Hematopoietic multipotent progenitor cell treated with erythropoietin and hydrocortisone succinate and interleukin-3 and kit ligand, for 8 days (in vitro differentiated cells): ENCODE results near the gene LRIT2.
"Not testable (repeated sequence)": the region's sequence is repeated elsewhere in the genome, so short reads cannot be mapped to it uniquely, and the experiment has no call there.

Experiments
- DNase-seq: peaks from one replicate; pipeline ENCODE4 v3.0.0-alpha.2; 2015

The LRIT2 gene

DNA sequence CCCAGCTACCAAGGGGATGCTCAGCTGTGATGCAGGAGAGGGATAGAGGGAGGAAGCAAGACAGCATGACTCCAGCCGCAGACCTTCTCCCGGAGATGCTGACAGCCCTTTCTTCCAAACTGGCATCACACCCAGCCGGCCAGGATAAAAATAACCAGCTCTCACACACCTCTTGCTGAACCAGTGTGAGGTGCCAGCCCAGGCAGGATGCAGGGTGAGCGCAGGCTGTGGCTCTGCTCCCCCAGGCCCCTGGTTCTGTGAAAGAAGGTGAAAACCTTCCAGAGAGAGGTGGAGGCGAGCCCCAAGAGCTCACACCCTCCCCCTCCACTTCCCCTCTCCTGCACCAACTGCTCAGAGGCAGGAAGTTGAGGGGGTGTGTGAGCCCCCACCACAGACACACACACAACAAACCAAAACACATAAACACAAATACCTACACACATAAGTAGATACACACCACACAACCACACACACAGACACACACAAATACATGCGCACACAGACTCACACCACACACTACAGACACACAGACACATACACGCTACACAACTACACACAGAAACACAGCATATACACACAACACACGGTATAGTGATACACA is 47.7 kb downstream of the LRIT2 start:
- no peak for DNase-seq

DNA sequence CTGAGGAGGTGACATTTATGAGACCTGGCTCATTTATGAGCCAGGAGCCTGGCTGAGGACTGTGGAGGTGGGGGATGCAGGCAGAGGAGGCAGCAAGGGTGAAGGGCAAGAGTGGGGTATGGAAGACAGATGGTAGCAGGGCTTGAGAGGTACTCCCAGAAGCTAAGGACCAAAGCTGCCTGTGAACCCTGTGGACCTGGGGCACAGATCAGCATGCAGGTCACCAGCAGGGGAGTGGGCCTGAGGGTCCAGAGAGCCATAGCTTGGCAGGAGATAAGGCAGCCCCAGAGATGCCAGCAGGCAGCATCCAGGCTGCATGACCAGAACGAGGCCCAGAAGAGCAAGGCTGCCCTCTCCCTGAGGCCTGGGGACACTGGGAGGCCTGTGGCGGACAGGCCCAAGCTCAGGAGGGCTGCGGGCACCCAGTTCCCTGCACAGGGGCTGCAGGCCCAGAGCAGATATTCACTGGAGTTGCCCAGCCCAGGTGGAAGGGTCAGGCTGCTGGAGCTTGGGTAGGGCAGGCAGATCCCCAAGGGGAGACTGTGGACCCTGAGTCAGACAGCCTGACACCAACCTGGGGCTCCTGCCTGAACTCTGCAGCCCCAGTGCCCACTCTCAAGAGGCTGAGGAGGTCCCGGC is 48.4 kb downstream of the LRIT2 start:
- DNase-seq: no peak

DNA sequence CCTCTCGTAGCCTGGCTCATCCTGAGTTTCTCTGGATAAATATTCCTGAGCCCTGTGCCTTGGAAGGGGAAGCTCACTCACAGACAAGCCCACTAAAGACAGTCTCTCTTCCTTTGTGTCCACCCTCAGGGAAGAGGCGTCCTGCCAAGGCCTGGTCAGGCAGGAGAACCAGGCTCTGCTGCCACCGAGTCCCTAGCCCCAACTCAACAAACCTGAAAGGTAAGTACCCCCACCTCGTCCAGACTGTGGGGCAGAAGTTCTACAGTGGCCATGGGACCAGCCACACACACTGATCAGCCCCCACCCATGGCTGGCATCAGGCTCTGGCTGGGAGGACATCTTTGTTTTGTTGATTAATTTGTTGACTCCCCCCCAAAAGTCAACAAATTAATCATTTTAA is 49.0 kb downstream of the LRIT2 start:
- no peak for DNase-seq

DNA sequence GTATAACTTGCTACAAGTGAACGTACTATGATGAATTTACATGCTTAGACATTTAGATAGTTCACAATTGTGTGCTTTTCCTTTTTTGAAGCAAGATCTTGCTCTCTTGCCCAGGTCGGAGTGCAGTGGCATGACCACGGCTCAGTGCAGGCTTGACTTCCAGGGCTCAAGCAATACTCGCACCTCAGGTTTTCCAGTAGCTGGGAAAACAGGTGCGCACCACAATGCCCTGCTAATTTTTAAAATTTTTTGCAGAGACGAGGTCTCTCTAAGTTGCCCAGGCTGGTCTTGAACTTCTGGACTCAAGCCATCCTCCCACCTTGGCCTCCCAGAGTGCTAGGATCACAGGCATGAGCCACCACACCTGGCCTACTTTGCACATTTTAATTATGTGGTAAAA is 49.9 kb downstream of the LRIT2 start:
- DNase-seq: no peak

DNA sequence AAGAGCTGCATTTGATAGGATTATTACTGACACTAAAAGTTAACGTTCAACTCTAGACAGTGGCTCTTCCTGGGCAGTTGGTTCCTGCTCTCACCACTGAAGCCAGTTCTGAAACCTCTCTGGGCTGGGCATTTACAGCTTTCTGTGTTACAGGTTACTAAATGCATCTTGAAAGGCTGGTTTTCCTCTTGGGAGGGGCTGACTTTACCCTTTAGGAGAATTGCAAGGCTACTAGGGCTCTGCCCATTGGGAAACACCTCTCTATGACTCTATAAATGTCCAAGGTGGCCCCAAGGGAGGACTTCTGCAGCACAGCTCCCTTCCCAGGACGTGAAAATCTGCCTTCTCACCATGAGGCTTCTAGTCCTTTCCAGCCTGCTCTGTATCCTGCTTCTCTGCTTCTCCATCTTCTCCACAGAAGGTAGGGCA is 51.8 kb downstream of the LRIT2 start, which contains the start of gene GPR15LG:
Gene GPR15LG (plus strand): TSS at position 301 of the 429 bp plus-strand sequence. CDS start 51 bp downstream, at position 352.
- DNase-seq: no peak

DNA sequence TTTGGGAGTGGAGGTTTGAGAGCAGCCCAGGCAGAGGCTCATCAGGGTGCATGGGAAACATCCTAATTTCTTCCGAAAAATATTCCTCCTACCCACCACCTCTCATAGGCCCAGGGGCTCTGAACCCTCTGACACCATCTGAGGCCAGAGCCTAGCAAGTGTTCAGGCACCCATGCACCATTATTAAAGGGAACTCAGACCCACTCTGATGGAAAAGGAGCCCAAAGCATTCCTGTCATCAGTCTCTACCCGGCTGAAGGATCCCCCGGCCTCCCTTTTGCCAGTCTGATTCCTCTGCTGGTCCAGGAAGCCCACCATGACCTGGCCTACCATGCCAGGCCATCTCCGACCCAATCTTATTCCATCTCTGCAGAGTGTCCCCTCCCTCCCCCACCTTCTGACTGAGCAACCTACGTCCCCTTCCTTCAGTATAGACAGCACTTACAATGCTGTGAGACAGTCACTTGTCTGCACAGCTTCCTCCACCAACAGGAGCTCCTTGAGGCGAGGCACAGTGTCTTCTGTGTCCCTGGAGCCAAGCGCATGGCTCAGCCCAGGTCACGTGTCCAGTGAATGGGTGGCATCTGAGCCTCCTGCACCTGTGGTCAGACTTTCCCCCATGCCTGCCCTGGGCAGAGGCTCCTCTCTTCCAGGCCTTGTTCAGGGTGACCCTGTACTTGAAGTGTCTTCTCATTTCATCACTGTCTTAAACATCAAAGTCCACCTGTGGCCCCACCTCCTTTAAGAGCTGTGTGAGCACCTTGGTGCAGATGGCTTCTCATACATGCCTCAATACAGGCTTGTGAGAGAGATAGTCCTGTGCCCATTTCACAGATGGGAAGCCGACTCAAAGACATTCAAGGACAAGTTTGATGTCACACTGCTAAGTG is 52.6 kb downstream of the LRIT2 start:
- no peak for DNase-seq

DNA sequence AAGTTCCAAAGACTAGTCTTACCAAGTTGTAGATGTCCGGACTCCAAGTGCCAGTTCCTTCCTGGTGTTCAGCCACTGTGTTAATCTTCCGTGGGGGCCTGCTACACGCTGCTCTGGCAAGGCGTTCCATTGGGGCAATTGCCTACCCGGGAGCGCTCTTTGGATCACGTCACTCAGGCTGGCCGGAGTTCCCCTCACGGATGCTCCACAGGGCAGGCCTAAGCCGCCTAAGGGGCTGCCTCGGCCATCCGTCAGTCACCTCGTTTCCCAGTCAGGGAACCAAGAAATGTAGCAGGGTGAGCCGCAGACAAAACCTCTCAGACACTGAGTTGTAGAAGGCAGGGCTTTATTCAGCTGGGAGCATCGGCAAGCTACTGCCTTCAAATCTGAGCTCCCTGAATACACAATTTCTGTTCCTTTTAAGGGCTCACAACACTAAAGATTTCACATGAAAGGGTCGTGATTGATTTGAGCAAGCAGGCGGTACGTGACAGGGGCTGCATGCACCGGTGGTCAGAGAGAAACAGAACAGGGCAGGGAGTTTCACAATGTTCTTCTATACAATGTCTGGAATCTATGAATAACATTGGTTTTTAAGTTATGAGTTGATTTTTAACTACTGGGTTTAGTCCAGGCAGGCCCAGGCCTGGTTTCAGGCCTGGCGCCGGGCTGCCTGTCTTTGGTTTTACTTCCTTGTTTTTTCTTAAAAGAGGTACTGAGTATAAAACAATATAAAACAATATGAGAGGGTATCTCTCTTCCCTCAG is 53.5 kb downstream of the LRIT2 start:
- DNase-seq: not testable (repeated sequence)

DNA sequence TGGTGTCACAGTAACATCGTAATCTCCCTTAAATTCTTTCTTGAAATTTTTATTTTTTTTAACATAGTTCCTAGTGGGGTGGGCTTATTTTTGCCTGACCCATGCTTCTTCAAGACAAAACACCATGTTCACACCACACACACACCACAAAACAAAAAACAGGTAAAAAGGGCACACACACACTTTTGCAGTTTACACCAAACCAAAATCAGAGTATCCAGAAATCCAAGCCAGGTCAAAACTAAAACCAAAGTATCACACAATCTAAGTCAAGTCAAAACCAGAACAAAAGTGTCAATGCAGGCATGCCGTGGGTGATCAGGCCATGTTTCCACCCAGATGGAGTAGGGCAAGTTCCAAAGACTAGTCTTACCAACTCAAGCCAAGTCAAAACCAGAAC is 54.1 kb downstream of the LRIT2 start:
- not testable (repeated sequence) for DNase-seq
